Smooth muscle cell (in vitro differentiated cells): ENCODE results near the gene COX11. TPM values are rescaled to one million over a fixed set of nuclear protein-coding genes. Genes with fewer than 3 reads are reported as not detected.

Experiments used
- DNase-seq: peaks from one replicate; lab custom pipeline; 2025; ENCODE audit not compliant: unreplicated experiment; lab: John Stamatoyannopoulos, UW
- H2AFZ ChIP-seq: fragments of 200-600 bp; sonication (generic); 2 replicates; pipeline ENCODE4 v1.6.0; 2016; ENCODE audit warnings: antibody characterized with exemption, low read depth, mild to moderate bottlenecking
- H3F3A ChIP-seq: fragments of 200-600 bp; sonication (generic); 2 replicates; pipeline ENCODE4 v1.6.0; 2017; ENCODE audit warnings: antibody characterized with exemption, low read depth
- H3K27ac ChIP-seq: fragments of 200-600 bp; sonication (generic); 2 replicates; pipeline ENCODE4 v1.5.1; 2016; ENCODE audit warnings: low read depth, mild to moderate bottlenecking
- H3K27me3 ChIP-seq: fragments of 200-600 bp; sonication (generic); 2 replicates; pipeline ENCODE4 v1.6.1; 2016; ENCODE audit warnings: low read depth, mild to moderate bottlenecking
- H3K36me3 ChIP-seq: fragments of 200-600 bp; sonication (generic); 2 replicates; pipeline ENCODE4 v1.5.1; 2016; ENCODE audit warnings: low read depth
- H3K4me1 ChIP-seq: fragments of 200-600 bp; sonication (generic); 2 replicates; pipeline ENCODE4 v1.5.1; 2016; ENCODE audit warnings: low read depth
- H3K4me2 ChIP-seq: fragments of 200-600 bp; sonication (generic); 2 replicates; pipeline ENCODE4 v1.6.0; 2016; ENCODE audit warnings: mild to moderate bottlenecking
- H3K4me3 ChIP-seq: fragments of 200-600 bp; sonication (generic); 2 replicates; pipeline ENCODE4 v1.5.1; 2016; ENCODE audit warnings: mild to moderate bottlenecking
- H3K79me2 ChIP-seq: fragments of 200-600 bp; sonication (generic); 2 replicates; pipeline ENCODE4 v1.6.0; 2016; ENCODE audit warnings: low read depth, mild to moderate bottlenecking
- H3K9ac ChIP-seq: fragments of 200-600 bp; sonication (generic); 2 replicates; pipeline ENCODE4 v1.6.0; 2016; ENCODE audit warnings: low read depth
- H3K9me3 ChIP-seq: fragments of 200-600 bp; sonication (generic); replicated peaks from 2 replicates; pipeline ENCODE4 v1.5.1; 2016; ENCODE audit warnings: low read depth
- H4K20me1 ChIP-seq: fragments of 200-600 bp; sonication (generic); 2 replicates; pipeline ENCODE4 v1.6.0; 2016; ENCODE audit warnings: low read depth
- CTCF ChIP-seq: fragments of 200-600 bp; sonication (generic); IDR thresholded peaks from 2 replicates; pipeline ENCODE4 v1.5.1; 2017; ENCODE audit warnings: borderline replicate concordance, mild to moderate bottlenecking, antibody characterized with exemption; ENCODE audit not compliant: insufficient read depth, poor library complexity, severe bottlenecking
- WGBS: methylation state at CpG from one replicate; pipeline ENCODE4 v1.1.7; 2016; ENCODE audit warnings: low lambda C conversion rate; 5-methylcytosine and 5-hydroxymethylcytosine counted together
- polyA plus RNA-seq: library from polyadenylated mRNA; unstranded; fragments of >200 nt; fragmentation: Nextera tagmentation; extraction: Ambion mirVana; gene quantifications from 2 replicates; pipeline ENCODE4 v1.2.1, GENCODE V29; 2016
- total RNA-seq: library from RNA; depleted of rRNA; stranded (reverse); fragments of >200 nt; gene quantifications from 2 replicates; pipeline ENCODE4 v1.2.3, GENCODE V29; 2014

COX11 gene
- total and polyA plus RNA-seq, 2 experiments from 2014 or later = 30.5 to 38.9 TPM

GRCh38 chr17:54979657-54980056 is 11.2 kb upstream of the COX11 start:
- Histone ChIP-seq H3F3A (no peaks in the 10 kb centered on the region), H3K36me3 (no peaks in the 10 kb centered on the region), H2AFZ (no peak overlapping the region), H3K4me1 (no peaks in the 10 kb centered on the region), H3K79me2 (peaks cover 41% of the 10 kb centered on the region), H3K9ac (no peak overlapping the region), H3K9me3 (peaks cover 10% of the 10 kb centered on the region), H3K4me3 (no peak overlapping the region), H3K27ac (no peak overlapping the region), H3K4me2 (no peak overlapping the region), H4K20me1 (peaks cover 13% of the 10 kb centered on the region), H3K27me3 (no peaks in the 10 kb centered on the region)
- DNase-seq = no peak
- TF ChIP-seq CTCF = no peak

- peaks cover 56% of the 10 kb centered on the region for H3K79me2 ChIP-seq
- TF ChIP-seq CTCF = no peak
- H2AFZ ChIP-seq = no peak overlapping the region
- no peaks in the 10 kb centered on the region for H3K36me3 ChIP-seq
- no peak overlapping the region for H3K27ac ChIP-seq
- H4K20me1 ChIP-seq = peaks cover 9% of the 10 kb centered on the region
- H3K4me1 ChIP-seq = no peaks in the 10 kb centered on the region
- no peak overlapping the region for H3K9ac ChIP-seq
- DNase-seq = no peak
- H3K4me2 ChIP-seq = no peak overlapping the region
- no peak overlapping the region for H3K4me3 ChIP-seq
- 99% methylated on average over 2 of the region's 2 CpGs for WGBS
- no peaks in the 10 kb centered on the region for H3K27me3 ChIP-seq
- H3K9me3 ChIP-seq = peaks cover 10% of the 10 kb centered on the region
- H3F3A ChIP-seq = no peaks in the 10 kb centered on the region
Measured at GRCh38 chr17:54977744-54978143, 9.3 kb upstream of the COX11 start.

DNA sequence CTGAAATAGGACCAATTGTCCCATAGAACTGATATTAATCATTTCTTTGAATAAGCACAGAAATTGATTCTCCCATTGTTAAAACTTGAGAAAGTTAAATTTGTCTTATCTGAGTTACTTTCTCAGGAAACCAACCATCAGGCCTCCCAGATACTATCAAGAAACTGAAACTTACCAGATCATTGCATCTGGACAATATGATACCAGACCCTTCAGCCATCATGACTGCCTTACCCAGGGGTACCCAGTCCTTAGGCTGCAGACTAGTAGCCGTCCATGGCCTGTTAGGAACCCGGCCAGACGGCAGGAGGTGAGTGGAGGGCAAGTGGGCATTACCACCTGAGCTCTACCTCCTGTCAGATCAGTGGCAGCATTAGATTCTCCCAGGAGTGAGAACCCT is 7.9 kb upstream of the COX11 start:
- Histone ChIP-seq H3K36me3 (no peaks in the 10 kb centered on the region), H3K9me3 (peaks cover 10% of the 10 kb centered on the region), H3K79me2 (peaks cover 71% of the 10 kb centered on the region), H3K27ac (no peak overlapping the region), H3K4me2 (no peak overlapping the region), H3K4me3 (no peak overlapping the region), H3K27me3 (no peaks in the 10 kb centered on the region), H3K9ac (no peak overlapping the region), H3F3A (no peaks in the 10 kb centered on the region), H2AFZ (no peak overlapping the region), H4K20me1 (peaks cover 7% of the 10 kb centered on the region), H3K4me1 (no peaks in the 10 kb centered on the region)
- no peak for DNase-seq
- WGBS = 97% methylated on average over 3 of the region's 3 CpGs
- no peak for TF ChIP-seq CTCF

DNA sequence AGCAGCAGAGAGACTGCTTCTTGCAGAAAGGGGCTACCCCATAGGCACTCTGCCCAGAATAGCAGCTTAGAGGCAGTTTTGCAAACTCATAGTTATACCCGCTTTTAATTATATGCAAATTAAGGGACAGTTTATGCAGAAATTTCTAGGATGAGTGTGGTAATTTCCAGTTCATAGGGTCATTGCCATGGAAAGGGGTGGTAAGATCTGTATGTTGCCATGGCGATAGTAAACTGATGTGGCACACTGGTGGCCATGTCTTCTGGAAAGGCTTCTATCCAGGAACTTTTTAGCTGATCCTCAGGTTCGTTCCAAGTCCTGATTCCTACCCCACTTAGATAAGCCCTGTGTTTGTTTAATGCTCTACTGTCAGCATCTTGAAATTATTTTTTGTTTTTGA is 6.3 kb upstream of the COX11 start:
- DNase-seq = no peak
- peaks cover 81% of the 10 kb centered on the region for H3K79me2 ChIP-seq
- no peak overlapping the region for H2AFZ ChIP-seq
- H4K20me1 ChIP-seq = peaks cover 7% of the 10 kb centered on the region
- no peak overlapping the region for H3K9ac ChIP-seq
- no peaks in the 10 kb centered on the region for H3K27me3 ChIP-seq
- peaks cover 1% of the 10 kb centered on the region for H3K9me3 ChIP-seq
- H3K4me2 ChIP-seq = no peak overlapping the region
- TF ChIP-seq CTCF = no peak
- WGBS = over 99% methylated on average over 3 of the region's 3 CpGs
- no peaks in the 10 kb centered on the region for H3K36me3 ChIP-seq
- H3K4me1 ChIP-seq = peaks cover 8% of the 10 kb centered on the region
- no peak overlapping the region for H3K4me3 ChIP-seq
- no peak overlapping the region for H3K27ac ChIP-seq
- H3F3A ChIP-seq = no peaks in the 10 kb centered on the region
